Prostate gland (tissue), 2 donors: ENCODE data around the gene CD101.

Experiments
- POLR2A ChIP-seq: fragments of 450-650 bp; IDR thresholded peaks from one replicate; pipeline ENCODE4 v1.6.1; 2016; ENCODE audit warnings: antibody characterized with exemption, mild to moderate bottlenecking
- POLR2AphosphoS5 ChIP-seq: sonication (generic); formaldehyde crosslinking; IDR thresholded peaks from one replicate; pipeline ENCODE4 v1.6.1; 2017; ENCODE audit warnings: antibody characterized with exemption
- TF ChIP-seq, protein P1 (sequence below), 4 experiments: fragments of 200-600 bp in 2 of 4; fragments of 450-650 bp in 2 of 4; sonication (generic) in 2 of 4; IDR thresholded peaks; 1 replicate in 3 of 4; 2 replicates in 1 of 4; pipeline ENCODE4 v1.5.1; 2016 to 2019; ENCODE audit warnings: antibody characterized with exemption in 4 of 4, mild to moderate bottlenecking in 2 of 4, moderate library complexity in 2 of 4

DNA sequence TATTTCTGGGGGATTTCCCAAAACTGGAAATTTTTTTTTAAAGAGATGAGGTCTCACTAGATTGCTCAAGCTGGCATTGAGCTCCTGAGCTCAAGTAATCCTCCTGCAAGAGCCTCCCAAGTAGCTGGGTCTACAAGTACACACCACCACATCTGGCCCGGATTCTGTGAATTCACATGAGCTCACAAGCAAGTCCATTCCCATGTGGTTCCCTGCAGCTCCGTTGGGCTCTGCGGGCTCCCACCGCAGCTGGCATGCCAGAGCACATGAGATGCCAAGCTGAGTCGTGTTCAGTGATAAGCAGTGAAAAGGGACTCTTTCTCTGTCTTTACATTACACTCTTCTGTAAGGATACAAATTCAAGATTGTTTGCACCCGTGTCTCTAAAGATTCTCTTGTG, 36.7 kb downstream of the CD101 start:
- no peak for TF ChIP-seq POLR2A
- no peak for TF ChIP-seq POLR2AphosphoS5
- TF ChIP-seq, protein P1, sequence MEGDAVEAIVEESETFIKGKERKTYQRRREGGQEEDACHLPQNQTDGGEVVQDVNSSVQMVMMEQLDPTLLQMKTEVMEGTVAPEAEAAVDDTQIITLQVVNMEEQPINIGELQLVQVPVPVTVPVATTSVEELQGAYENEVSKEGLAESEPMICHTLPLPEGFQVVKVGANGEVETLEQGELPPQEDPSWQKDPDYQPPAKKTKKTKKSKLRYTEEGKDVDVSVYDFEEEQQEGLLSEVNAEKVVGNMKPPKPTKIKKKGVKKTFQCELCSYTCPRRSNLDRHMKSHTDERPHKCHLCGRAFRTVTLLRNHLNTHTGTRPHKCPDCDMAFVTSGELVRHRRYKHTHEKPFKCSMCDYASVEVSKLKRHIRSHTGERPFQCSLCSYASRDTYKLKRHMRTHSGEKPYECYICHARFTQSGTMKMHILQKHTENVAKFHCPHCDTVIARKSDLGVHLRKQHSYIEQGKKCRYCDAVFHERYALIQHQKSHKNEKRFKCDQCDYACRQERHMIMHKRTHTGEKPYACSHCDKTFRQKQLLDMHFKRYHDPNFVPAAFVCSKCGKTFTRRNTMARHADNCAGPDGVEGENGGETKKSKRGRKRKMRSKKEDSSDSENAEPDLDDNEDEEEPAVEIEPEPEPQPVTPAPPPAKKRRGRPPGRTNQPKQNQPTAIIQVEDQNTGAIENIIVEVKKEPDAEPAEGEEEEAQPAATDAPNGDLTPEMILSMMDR (IDR thresholded peaks at IDR 0.05), result no peak
